Lung microvascular endothelial cell (primary cell): ENCODE results near the gene HOXB7. TPM values are rescaled to one million over a fixed set of nuclear protein-coding genes. Genes with fewer than 3 reads are reported as not detected.

Experiments
- DNase-seq, 2 donors: peaks; one replicate each; pipeline versions ENCODE4 v3.0.0 to v3.0.0-alpha.2; 2010; ENCODE audit warnings: low read depth in 2 of 2
- total RNA-seq: library from RNA; depleted of rRNA; stranded (reverse); fragments of >200 nt; gene quantifications from 2 replicates; pipeline ENCODE4 v1.2.1, GENCODE V29; 2014

Gene HOXB7
- total RNA-seq, 1 donor from 2014 or later = under 0.01 TPM

- DNase-seq = peak; percentile 80 to 82
Measured at GRCh38 chr17:48636177-48637018, 25.6 kb upstream of the HOXB7 start.

- no peak for DNase-seq
Measured at GRCh38 chr17:48634493-48635208, 23.8 kb upstream of the HOXB7 start.

- DNase-seq = no peak
Measured at GRCh38 chr17:48633266-48633677, 22.5 kb upstream of the HOXB7 start.

GRCh38 chr17:48632579-48633265, 21.9 kb upstream of the HOXB7 start:
- DNase-seq = no peak

DNA sequence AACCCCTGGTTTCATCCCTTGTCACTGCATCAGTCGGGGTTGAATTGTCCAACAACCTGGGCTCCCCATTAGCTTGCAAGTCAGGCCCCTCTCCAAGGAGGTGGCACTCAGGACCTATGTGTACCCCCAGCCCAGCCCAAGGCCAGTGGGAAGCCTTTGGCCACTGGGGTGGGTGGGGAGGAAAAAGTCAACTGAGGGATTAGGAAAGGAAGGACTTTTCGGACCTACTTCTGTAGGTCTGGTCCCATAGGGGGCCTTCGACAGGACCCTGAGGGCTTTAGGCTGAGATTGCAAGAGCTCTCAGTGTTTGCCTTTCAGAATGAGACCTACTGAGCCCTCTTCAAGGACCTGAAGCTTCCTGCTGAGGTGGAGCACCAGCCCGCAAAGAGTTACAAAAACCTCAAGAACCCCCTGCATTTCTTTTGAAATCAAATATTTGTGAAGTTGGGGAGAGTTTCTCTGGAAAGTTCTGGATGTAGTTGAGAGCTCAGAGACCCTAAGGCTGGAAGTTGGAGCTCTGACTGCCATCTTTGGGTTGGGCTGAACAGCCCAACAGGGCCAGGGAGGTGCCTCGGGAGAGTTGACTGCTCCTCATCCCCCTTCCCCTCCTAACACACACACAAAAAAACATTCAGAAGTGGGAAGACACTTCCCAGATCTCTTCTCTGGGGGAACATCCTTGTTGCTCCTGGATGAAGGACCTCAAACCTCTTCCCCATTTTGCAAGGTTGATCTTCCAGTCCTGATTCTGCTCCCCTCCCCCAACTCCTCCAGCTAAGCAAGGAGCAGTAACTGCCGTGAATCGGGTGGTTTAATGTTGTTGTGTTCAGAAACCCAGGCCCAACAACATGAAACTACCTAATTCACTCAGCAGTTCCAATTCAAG, 21.1 kb upstream of the HOXB7 start:
- no peak for DNase-seq

DNA sequence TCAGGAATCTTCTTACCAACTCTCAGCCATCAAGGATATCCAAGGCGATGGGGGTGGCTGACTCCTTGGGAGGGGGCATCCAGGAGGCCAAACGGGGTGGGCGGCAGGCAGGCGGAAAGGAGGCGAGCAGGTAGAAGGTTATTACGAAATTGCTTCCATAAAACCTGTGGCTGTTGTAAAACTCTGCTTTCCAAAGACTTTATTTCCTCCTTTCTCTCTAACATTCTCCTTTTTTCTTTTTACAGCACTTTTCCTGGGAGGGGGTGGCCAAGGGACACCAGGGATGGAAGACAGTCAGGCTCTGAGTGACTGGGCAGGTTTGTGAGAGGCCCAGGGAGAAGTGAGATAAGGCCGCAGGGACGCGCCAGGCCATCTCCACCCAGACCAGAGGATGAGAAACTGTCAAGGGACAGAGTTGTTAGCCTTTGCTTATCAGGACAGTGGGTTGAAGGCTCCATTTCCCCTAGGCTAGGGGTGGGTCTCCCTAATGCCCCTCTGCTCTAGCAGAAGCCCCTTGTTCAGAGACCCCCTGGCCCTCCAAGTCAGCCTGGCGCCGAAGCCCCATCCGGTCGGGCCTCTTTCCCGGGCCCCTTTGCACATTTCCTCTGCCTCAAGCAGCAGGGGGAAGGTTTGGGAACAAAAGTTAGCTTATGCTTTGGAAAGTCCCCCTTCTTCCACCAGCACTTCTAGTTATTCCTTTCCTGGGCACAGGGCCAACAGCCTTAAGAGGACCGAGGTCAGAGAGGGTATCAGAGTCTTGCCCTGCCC, 20.3 kb upstream of the HOXB7 start:
- no peak for DNase-seq

DNA sequence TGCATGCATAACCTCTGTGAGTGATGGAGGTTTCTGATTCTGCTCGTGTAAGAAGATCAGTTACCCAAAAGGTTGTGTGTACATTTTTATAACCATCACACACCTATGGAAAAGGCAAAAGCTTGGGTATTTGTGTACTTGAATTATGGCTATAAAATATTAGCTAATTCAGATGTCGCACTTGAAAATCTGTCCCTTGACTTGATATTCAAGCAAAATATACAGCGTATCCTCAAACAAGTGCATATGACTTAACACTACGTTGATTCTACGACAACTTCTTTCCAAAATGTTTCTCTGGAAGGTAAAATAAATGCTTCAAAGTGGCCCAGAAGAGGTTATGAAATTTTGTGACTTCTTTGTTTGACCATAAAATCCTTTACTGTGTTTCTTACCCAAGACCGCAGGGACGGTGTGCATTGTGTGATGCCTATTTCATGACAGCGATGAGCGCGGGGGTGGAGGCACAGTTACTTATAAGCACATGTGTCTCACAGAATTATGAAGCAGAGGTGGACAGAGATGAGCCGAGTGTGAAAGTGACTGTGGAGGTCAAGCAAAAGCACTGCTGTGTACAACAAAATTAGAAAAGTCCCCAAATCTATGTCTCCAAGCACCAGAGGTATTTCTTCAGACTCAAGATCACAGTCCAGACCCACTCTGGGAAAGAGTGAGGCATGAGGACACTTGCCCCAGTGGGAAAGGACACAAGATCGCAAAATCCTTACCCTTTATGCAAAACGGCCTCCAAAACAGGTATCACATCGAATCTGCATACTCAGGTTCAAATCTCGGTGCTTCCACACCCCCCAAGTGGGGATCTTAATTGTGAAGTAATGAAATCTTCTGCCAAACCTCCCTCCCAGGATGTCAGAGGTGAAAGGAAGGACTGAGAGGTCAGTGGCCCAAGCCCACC, 19.4 kb upstream of the HOXB7 start:
- no peak for DNase-seq

DNA sequence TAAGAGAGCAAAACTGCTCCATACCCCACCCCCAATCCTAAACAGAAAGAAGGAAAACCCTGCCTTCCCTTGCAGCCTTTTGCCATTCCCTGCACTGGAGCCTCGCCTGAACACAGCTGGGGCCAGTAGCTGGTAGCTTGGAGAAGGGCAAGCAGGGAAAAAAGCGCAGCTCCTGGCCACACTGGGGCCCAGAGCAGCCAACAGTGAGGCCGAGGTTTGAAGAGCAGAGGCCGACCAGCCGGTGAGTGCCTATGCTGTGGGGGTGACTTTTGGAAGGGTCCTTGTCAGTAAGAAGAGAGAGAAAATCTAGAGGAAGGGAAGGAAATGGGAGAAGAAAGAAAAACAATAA, 18.6 kb upstream of the HOXB7 start:
- DNase-seq = no peak

GRCh38 chr17:48628649-48629410, 18.0 kb upstream of the HOXB7 start:
- no peak for DNase-seq

- no peak for DNase-seq
Measured at GRCh38 chr17:48627623-48628521, 17.1 kb upstream of the HOXB7 start.

DNA sequence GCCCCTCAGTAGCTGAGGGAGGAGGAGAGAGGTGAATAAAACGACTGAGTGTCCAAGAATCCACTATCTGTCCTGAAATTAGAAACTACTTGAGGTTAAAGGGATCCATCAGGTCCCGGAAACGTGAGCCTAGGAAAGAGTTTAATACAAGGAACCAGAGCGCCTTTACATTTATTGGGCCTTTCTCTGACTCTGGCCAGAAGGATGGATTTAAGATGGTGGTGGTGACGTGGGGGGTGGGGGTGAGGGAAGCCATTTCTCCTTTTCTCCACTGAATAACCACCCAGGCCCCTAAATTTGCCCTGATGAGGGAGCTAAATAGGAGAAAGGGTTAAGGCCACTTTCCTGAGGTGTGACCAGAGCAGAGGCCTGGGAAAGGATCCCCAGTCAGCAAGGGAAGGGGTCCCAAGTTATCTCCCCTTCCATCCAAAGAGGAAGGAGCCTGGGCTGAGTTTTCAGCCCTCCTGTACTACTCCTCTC, 16.3 kb upstream of the HOXB7 start:
- DNase-seq = no peak

GRCh38 chr17:48626245-48627117, 15.7 kb upstream of the HOXB7 start, which contains the start of gene HOXB9:
TSS of gene HOXB9 (minus strand) at chr17:48626358. CDS start at chr17:48626269, 89 bp downstream.
- peak in 1 of 2 donors; percentile 26 for DNase-seq

- DNase-seq = peak in 1 of 2 donors; percentile 41
Measured at GRCh38 chr17:48625495-48626244, 14.9 kb upstream of the HOXB7 start.

GRCh38 chr17:48624544-48625494, 14.0 kb upstream of the HOXB7 start:
- DNase-seq = peak in 1 of 2 donors; percentile 48
